ENCODE results near the gene LMAN2L.

GRCh38 chr2:96679848-96680247 is 60.0 kb downstream of the LMAN2L start:
- TF ChIP-seq CTCF (conservative IDR thresholded peaks at IDR 0.05 in 1 of 2, IDR thresholded peaks at IDR 0.05 in 1 of 2; ENCODE audit: low read depth in 1 of 2, low read length in 2 of 2) (no peak), EZH2 (IDR thresholded peaks at IDR 0.05; ENCODE audit: low read length, missing control alignments) (no peak)
